ENCODE data around the gene FUT7. TPM values are rescaled to one million over a fixed set of nuclear protein-coding genes. Genes with fewer than 3 reads are reported as not detected.

FUT7 gene
- total and polyA plus RNA-seq, 2 of the 13 experiments (the other 11 are each of a cell fraction or from before 2014, with no cell fraction given) = 0.05 TPM; not detected in 1

DNA sequence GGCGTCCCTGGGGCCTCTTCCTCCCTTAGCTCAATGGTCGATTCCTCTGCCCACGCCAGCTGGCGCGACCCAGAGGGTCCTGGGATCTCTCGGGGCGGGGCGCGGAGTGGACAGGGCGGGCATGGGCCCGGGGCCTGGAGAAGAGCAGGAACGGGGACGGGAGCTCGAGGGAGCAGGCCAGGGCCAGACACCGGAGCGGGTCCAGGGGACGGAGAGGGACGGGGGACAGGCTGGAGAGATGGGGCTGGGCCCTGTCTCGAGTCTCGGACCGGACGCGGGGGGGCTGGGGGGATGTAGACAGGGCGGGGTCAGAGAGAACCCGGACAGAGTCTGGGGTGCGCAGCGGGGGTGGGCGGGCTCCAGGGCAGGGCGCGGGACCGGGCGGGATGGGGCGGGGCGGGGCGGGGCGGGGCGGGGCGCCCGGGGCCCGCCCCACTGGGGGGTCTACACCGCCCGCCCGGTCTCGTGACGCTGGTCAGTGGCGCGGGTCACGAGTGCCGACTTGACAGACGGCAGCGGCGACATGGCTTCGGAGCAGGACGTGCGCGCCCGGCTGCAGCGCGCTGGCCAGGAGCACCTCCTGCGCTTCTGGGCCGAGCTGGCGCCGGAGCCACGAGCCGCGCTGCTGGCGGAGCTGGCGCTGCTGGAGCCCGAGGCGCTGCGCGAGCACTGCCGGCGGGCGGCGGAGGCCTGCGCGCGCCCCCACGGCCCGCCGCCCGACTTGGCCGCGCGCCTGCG, 45.3 kb upstream of the FUT7 start, which contains the start of gene UAP1L1 (continued):
- TF ChIP-seq, protein P1, sequence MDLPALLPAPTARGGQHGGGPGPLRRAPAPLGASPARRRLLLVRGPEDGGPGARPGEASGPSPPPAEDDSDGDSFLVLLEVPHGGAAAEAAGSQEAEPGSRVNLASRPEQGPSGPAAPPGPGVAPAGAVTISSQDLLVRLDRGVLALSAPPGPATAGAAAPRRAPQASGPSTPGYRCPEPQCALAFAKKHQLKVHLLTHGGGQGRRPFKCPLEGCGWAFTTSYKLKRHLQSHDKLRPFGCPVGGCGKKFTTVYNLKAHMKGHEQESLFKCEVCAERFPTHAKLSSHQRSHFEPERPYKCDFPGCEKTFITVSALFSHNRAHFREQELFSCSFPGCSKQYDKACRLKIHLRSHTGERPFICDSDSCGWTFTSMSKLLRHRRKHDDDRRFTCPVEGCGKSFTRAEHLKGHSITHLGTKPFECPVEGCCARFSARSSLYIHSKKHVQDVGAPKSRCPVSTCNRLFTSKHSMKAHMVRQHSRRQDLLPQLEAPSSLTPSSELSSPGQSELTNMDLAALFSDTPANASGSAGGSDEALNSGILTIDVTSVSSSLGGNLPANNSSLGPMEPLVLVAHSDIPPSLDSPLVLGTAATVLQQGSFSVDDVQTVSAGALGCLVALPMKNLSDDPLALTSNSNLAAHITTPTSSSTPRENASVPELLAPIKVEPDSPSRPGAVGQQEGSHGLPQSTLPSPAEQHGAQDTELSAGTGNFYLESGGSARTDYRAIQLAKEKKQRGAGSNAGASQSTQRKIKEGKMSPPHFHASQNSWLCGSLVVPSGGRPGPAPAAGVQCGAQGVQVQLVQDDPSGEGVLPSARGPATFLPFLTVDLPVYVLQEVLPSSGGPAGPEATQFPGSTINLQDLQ (CRISPR knock-in tag; IDR thresholded peaks at IDR 0.05) = no peak
- no peak for TF ChIP-seq NR2F6 (IDR thresholded peaks at IDR 0.05)
- no peak for TF ChIP-seq NR2F6 (CRISPR knock-in tag; IDR thresholded peaks at IDR 0.05)
- no peak for TF ChIP-seq GABPA (IDR thresholded peaks at IDR 0.05; ENCODE audit: low read depth, low read length)
- TF ChIP-seq GABPA (CRISPR knock-in tag; IDR thresholded peaks at IDR 0.05; ENCODE audit: low read depth) = no peak
- peak; percentile 21; the same call in 1 of the 2 replicates for TF ChIP-seq PHF20 (CRISPR knock-in tag; IDR thresholded peaks at IDR 0.05)
- TF ChIP-seq ZNF891 (CRISPR knock-in tag; IDR thresholded peaks at IDR 0.05) = no peak; the same call in 1 of the 2 replicates
- TF ChIP-seq ZNF567 (CRISPR knock-in tag; IDR thresholded peaks at IDR 0.05; ENCODE audit: borderline replicate concordance) = no peak
- TF ChIP-seq, protein P2, sequence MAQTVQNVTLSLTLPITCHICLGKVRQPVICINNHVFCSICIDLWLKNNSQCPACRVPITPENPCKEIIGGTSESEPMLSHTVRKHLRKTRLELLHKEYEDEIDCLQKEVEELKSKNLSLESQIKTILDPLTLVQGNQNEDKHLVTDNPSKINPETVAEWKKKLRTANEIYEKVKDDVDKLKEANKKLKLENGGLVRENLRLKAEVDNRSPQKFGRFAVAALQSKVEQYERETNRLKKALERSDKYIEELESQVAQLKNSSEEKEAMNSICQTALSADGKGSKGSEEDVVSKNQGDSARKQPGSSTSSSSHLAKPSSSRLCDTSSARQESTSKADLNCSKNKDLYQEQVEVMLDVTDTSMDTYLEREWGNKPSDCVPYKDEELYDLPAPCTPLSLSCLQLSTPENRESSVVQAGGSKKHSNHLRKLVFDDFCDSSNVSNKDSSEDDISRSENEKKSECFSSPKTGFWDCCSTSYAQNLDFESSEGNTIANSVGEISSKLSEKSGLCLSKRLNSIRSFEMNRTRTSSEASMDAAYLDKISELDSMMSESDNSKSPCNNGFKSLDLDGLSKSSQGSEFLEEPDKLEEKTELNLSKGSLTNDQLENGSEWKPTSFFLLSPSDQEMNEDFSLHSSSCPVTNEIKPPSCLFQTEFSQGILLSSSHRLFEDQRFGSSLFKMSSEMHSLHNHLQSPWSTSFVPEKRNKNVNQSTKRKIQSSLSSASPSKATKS (CRISPR knock-in tag; IDR thresholded peaks at IDR 0.05) = no peak
- no peak for TF ChIP-seq SIX4 (CRISPR knock-in tag; IDR thresholded peaks at IDR 0.05)
- TF ChIP-seq ZNF749 (CRISPR knock-in tag; IDR thresholded peaks at IDR 0.05; ENCODE audit: borderline replicate concordance) = no peak
- no peak for TF ChIP-seq RFXANK (CRISPR knock-in tag; IDR thresholded peaks at IDR 0.05)
- no peak for TF ChIP-seq TBX2 (CRISPR knock-in tag; IDR thresholded peaks at IDR 0.05; ENCODE audit: borderline replicate concordance)
- no peak for TF ChIP-seq NONO (IDR thresholded peaks at IDR 0.05)
- no peak for TF ChIP-seq NONO (CRISPR knock-in tag; conservative IDR thresholded peaks at IDR 0.05)
- TF ChIP-seq NFKB2 (CRISPR knock-in tag; IDR thresholded peaks at IDR 0.05; ENCODE audit: borderline replicate concordance) = no peak
- TF ChIP-seq ZNF549 (CRISPR knock-in tag; IDR thresholded peaks at IDR 0.05) = no peak
- no peak for TF ChIP-seq CREB3 (CRISPR knock-in tag; IDR thresholded peaks at IDR 0.05)
- TF ChIP-seq GATAD1 (CRISPR knock-in tag; IDR thresholded peaks at IDR 0.05) = no peak
- TF ChIP-seq PAWR (CRISPR knock-in tag; IDR thresholded peaks at IDR 0.05; ENCODE audit: borderline replicate concordance) = no peak
- TF ChIP-seq SRF (IDR thresholded peaks at IDR 0.05; ENCODE audit: low read depth, low read length) = no peak
- TF ChIP-seq HNRNPUL1 (IDR thresholded peaks at IDR 0.05; ENCODE audit: low read depth, low read length) = no peak
- TF ChIP-seq MXD4 (CRISPR knock-in tag; IDR thresholded peaks at IDR 0.05) = 0 out of 2 replicates have a peak, but pooled peaks have one; percentile 18
- TF ChIP-seq SKI (IDR thresholded peaks at IDR 0.05; ENCODE audit: partially characterized antibody) = no peak
- no peak for TF ChIP-seq ZNF709 (CRISPR knock-in tag; IDR thresholded peaks at IDR 0.05)
